GM12891 (cell line): Measurements from ENCODE around the gene GNB5.

Experiments
- PAX5 ChIP-seq: IDR thresholded peaks from 2 replicates; pipeline ENCODE4 v1.6.1; 2011; ENCODE audit warnings: low read length, moderate library complexity, mild to moderate bottlenecking; ENCODE audit not compliant: insufficient read depth, severe bottlenecking
- POLR2A ChIP-seq: IDR thresholded peaks from 2 replicates; pipeline ENCODE4 v1.6.1; 2011; ENCODE audit warnings: low read depth, low read length, control low read depth
- POLR2AphosphoS5 ChIP-seq: IDR thresholded peaks from 2 replicates; pipeline ENCODE4 v1.6.1; 2011; ENCODE audit warnings: low read depth, low read length, control low read depth
- POU2F2 ChIP-seq: IDR thresholded peaks from 2 replicates; pipeline ENCODE4 v1.6.1; 2011; ENCODE audit warnings: low read depth, mild to moderate bottlenecking, control low read depth, low read length, moderate library complexity
- TAF1 ChIP-seq: IDR thresholded peaks from 2 replicates; pipeline ENCODE4 v1.6.1; 2011; ENCODE audit warnings: low read depth, low read length, control low read depth

DNA sequence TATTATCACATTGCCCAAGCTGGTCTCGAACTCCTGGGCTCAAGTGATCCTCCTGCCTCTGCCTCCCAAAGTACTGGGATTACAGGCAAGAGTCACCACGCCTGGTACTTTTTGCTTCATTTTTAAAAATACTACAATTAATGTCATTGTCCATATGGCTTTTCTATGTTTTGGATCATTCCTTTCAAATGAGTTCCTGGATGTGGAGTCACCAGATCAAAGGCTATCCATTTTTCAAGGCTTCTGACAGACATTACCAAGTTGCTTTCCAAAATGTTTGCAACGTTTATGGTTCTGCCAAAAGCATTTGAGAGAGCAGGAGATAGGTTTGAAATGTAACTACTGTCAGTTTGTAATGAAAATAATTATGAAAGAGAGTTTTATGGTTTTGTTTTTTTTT, 44.4 kb downstream of the GNB5 start:
- TF ChIP-seq POLR2A (no peak), PAX5 (no peak), TAF1 (no peak), POLR2AphosphoS5 (no peak), POU2F2 (no peak)
